PFSK-1 (cell line): Measurements from ENCODE around the gene RSRC1.

ENCODE experiments used
- FOXP2 ChIP-seq: optimal IDR thresholded peaks from 2 replicates; pipeline ENCODE3; 2011; ENCODE audit warnings: borderline replicate concordance, control low read depth, inconsistent platforms; ENCODE audit not compliant: insufficient read depth; ENCODE audit errors: extremely low read length, extremely low read depth
- POLR2AphosphoS5 ChIP-seq: IDR thresholded peaks from 2 replicates; pipeline ENCODE4 v1.6.1; 2012; ENCODE audit warnings: low read depth, mild to moderate bottlenecking, control low read depth, low read length, moderate library complexity
- SIN3A ChIP-seq: IDR thresholded peaks from 2 replicates; pipeline ENCODE4 v1.6.1; 2012; ENCODE audit warnings: mild to moderate bottlenecking, low read length, moderate library complexity, borderline replicate concordance; ENCODE audit not compliant: insufficient read depth
- TAF1 ChIP-seq: IDR thresholded peaks from 2 replicates; pipeline ENCODE4 v1.6.1; 2012; ENCODE audit warnings: low read length, control low read depth, borderline replicate concordance; ENCODE audit not compliant: insufficient read depth
- TF ChIP-seq, protein P1 (sequence below), 2 experiments: IDR thresholded peaks; 2 replicates each; pipeline versions ENCODE4 v1.6.1 to v1.8.0; 2011 to 2012; ENCODE audit warnings: low read depth in 2 of 2, low read length in 2 of 2, control low read depth in 1 of 2, inconsistent platforms in 1 of 2, mild to moderate bottlenecking in 1 of 2, moderate library complexity in 1 of 2; ENCODE audit not compliant: insufficient read depth in 1 of 2

The RSRC1 gene

DNA sequence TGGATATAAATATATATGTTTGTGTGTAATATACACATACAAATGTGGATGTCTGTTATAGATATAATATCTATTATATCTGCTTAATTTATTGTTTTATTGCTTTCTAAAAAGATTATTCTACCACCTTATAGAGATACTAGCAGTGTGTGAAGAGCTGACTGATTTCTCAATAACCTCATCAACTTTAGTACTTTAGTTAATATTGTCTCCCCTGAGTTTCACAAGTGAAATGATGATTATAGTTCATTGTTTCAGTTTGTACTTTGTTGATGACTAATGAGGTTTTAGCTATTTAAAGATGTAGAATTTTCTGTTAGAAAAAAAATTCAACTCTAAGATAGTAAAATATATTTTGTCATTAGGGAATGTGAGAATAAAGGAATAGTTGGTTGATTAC is 11.4 kb downstream of the RSRC1 start:
- TF ChIP-seq TAF1 (no peak), SIN3A (no peak), FOXP2 (no peak), POLR2AphosphoS5 (no peak)
- TF ChIP-seq, protein P1, sequence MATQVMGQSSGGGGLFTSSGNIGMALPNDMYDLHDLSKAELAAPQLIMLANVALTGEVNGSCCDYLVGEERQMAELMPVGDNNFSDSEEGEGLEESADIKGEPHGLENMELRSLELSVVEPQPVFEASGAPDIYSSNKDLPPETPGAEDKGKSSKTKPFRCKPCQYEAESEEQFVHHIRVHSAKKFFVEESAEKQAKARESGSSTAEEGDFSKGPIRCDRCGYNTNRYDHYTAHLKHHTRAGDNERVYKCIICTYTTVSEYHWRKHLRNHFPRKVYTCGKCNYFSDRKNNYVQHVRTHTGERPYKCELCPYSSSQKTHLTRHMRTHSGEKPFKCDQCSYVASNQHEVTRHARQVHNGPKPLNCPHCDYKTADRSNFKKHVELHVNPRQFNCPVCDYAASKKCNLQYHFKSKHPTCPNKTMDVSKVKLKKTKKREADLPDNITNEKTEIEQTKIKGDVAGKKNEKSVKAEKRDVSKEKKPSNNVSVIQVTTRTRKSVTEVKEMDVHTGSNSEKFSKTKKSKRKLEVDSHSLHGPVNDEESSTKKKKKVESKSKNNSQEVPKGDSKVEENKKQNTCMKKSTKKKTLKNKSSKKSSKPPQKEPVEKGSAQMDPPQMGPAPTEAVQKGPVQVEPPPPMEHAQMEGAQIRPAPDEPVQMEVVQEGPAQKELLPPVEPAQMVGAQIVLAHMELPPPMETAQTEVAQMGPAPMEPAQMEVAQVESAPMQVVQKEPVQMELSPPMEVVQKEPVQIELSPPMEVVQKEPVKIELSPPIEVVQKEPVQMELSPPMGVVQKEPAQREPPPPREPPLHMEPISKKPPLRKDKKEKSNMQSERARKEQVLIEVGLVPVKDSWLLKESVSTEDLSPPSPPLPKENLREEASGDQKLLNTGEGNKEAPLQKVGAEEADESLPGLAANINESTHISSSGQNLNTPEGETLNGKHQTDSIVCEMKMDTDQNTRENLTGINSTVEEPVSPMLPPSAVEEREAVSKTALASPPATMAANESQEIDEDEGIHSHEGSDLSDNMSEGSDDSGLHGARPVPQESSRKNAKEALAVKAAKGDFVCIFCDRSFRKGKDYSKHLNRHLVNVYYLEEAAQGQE (IDR thresholded peaks at IDR 0.05; ENCODE audit: insufficient read depth in 1 of 2, low read depth in 2 of 2, low read length in 2 of 2): no peak

DNA sequence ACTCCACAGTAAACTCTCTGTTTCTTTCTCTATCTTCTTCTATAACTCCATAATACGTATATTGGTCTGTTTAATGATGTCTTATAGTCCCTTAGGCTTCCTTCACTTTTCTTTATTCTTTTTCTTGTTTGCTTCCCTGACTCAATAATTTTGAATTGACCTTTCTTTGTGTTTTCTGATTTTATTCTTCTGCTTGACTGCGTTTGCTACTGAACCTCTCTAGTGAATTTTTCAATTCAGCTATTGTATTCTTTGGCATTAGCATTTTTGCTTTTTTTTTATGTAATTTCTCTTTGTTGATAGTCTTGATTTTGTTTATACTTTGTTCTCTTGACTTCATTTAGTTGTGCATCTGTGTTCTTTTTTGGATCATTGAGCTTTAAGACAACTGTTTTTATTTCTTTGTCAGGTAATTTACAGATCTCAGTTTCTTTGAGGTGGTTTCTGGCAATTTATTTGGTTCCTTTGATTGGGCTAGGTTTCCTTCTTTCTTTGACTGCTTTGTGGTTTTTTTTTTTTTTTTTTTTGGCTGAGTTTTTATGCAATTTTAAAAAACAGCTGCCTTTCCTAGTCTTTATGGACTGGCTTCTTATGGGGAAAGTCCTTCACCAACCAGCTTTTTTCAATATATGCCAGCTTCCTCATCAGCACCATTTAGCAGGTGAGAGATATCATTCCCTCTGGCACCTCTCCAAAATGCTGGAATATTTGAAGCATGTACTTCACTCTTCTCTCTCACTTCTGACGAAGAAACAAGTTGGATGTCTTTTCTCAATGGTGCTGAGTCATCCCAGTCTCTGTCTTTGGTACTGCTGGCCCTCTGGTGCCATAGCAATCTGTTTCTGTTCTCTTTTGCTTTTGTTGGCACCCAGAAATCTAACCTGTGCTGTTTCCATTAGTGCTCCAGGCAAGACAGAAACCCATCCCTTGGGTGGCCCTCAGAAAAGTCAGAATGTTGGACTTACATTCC is 17.6 kb downstream of the RSRC1 start:
- TF ChIP-seq, protein P1 (IDR thresholded peaks at IDR 0.05; ENCODE audit: insufficient read depth in 1 of 2, low read depth in 2 of 2, low read length in 2 of 2): no peak
- no peak for TF ChIP-seq SIN3A
- no peak for TF ChIP-seq TAF1
- TF ChIP-seq FOXP2: no peak
- no peak for TF ChIP-seq POLR2AphosphoS5

DNA sequence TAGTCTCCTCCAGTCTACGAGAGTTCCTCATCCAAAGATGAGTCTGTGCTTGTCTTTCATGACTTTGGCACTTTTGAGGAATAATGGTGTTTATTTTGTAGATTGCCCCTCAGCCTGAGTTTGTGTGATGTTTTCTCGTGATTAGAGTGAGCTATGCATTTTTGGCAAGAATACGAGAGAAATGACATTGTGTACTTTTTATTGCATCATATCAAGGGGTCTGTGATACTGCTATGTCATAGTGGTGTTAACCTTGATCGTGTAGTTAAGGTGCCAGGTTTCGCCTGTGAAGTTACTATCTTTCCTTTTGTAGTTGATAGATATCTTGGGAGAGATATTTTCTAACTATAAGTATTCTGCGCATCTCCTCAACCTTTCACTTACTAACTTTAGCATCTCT is 18.9 kb downstream of the RSRC1 start:
- TF ChIP-seq TAF1: no peak
- TF ChIP-seq POLR2AphosphoS5: no peak
- TF ChIP-seq, protein P1 (IDR thresholded peaks at IDR 0.05; ENCODE audit: insufficient read depth in 1 of 2, low read depth in 2 of 2, low read length in 2 of 2): no peak
- TF ChIP-seq SIN3A: no peak
- TF ChIP-seq FOXP2: no peak

DNA sequence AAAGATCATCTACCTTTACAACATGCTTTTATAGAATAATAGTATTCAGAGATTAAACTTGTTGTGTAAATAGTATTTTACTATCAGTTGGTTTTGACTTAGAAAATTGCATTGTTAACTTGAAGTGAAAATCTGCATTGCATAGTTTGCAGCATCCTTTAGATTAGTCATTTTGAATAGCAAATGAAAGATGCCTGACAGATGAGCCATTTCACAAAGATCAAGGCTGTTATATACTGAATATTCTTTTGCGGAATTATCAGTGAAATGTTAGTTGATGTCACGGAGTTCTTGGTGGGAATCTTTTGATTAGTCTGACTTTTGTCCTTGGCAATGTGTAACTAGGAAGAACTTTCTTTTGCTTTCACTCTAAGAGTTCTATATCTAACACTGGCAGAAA is 24.5 kb downstream of the RSRC1 start:
- TF ChIP-seq POLR2AphosphoS5: no peak
- TF ChIP-seq FOXP2: no peak

DNA sequence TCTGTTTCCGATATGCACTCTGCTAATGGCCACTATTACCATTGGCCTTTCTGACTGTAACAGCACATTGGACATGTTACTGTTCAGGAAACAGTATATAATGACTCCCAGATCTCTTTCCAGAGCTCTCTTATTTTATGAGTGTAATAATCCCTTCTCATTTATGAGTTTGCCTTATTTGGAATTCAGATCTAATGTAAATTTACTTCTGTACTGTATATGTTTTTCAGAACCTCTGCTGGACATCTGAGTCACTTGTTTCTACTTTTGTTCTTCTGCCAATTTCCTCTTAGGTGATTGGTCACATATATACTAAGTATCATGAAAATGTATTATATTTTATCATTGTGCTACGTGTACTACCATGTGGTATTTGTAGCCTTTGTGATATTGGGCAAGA is 30.5 kb downstream of the RSRC1 start:
- TF ChIP-seq, protein P1 (IDR thresholded peaks at IDR 0.05; ENCODE audit: insufficient read depth in 1 of 2, low read depth in 2 of 2, low read length in 2 of 2): no peak
- TF ChIP-seq FOXP2 (no peak), POLR2AphosphoS5 (no peak), SIN3A (no peak), TAF1 (no peak)
